Glutamatergic neuron (in vitro differentiated cells): Measurements from ENCODE around the gene MUC6. TPM values are rescaled to one million over a fixed set of nuclear protein-coding genes. Genes with fewer than 3 reads are reported as not detected.

Source experiments
- DNase-seq: peaks from one replicate; pipeline ENCODE4 v3.0.0; 2022
- H3K27ac Mint-ChIP-seq: one replicate; pipeline ENCODE4 v1.8.0; 2020; ENCODE audit warnings: mild to moderate bottlenecking, mixed read lengths, inconsistent platforms; ENCODE audit not compliant: unreplicated experiment
- H3K27me3 Mint-ChIP-seq: one replicate; pipeline ENCODE4 v1.8.0; 2020; ENCODE audit warnings: mild to moderate bottlenecking, moderate library complexity, mixed read lengths, inconsistent platforms; ENCODE audit not compliant: unreplicated experiment
- H3K36me3 Mint-ChIP-seq: one replicate; pipeline ENCODE4 v1.8.0; 2020; ENCODE audit warnings: mild to moderate bottlenecking, mixed read lengths, inconsistent platforms; ENCODE audit not compliant: unreplicated experiment
- H3K4me1 Mint-ChIP-seq: one replicate; pipeline ENCODE4 v1.8.0; 2020; ENCODE audit warnings: mild to moderate bottlenecking, low read depth, mixed read lengths, inconsistent platforms; ENCODE audit not compliant: unreplicated experiment
- H3K4me3 Mint-ChIP-seq: one replicate; pipeline ENCODE4 v1.8.0; 2020; ENCODE audit warnings: mild to moderate bottlenecking, mixed read lengths, inconsistent platforms; ENCODE audit not compliant: unreplicated experiment
- H3K9me3 Mint-ChIP-seq: one replicate; pipeline ENCODE4 v1.8.0; 2020; ENCODE audit warnings: mild to moderate bottlenecking, moderate library complexity, mixed read lengths, inconsistent platforms; ENCODE audit not compliant: unreplicated experiment
- CTCF ChIP-seq: fragments of 200-600 bp; sonication (generic); IDR thresholded peaks from one replicate; pipeline ENCODE4 v1.5.0; 2021; ENCODE audit not compliant: partially characterized antibody, unreplicated experiment
- total RNA-seq: library from RNA; stranded (reverse); fragmentation: NEBNext Ultra II Directional; extraction: Animal tissue kit (Norgen Biotek cat#: 25700); gene quantifications from one replicate; pipeline ENCODE4 v1.2.1, GENCODE V29; 2021; ENCODE audit not compliant: unreplicated experiment

MUC6 gene
- total RNA-seq, 1 donor from 2014 or later: not detected

- H3K36me3 Mint-ChIP-seq: no peaks in the 10 kb centered on the region
- no peak overlapping the region for H3K4me3 Mint-ChIP-seq
- peak overlapping the region; percentile 55 for H3K27ac Mint-ChIP-seq
- peaks cover 9% of the 10 kb centered on the region for H3K4me1 Mint-ChIP-seq
- DNase-seq: no peak
- H3K27me3 Mint-ChIP-seq: peaks cover 20% of the 10 kb centered on the region
- H3K9me3 Mint-ChIP-seq: peaks cover 17% of the 10 kb centered on the region
- no peak for TF ChIP-seq CTCF
Measured at GRCh38 chr11:991711-992307, 44.7 kb downstream of the MUC6 start.

- Mint-ChIP-seq H3K27me3 (peaks cover 16% of the 10 kb centered on the region), H3K9me3 (peaks cover 16% of the 10 kb centered on the region), H3K27ac (peak overlapping the region; percentile 66), H3K4me1 (peaks cover 6% of the 10 kb centered on the region), H3K36me3 (no peaks in the 10 kb centered on the region), H3K4me3 (no peak overlapping the region)
- no peak for TF ChIP-seq CTCF
- DNase-seq: no peak
Measured at GRCh38 chr11:991034-991433, 45.5 kb downstream of the MUC6 start.

GRCh38 chr11:990101-990500 lies 46.4 kb downstream of the MUC6 start:
- Mint-ChIP-seq H3K4me1 (peaks cover 1% of the 10 kb centered on the region), H3K4me3 (no peak overlapping the region), H3K9me3 (peaks cover 12% of the 10 kb centered on the region), H3K36me3 (no peaks in the 10 kb centered on the region), H3K27me3 (peaks cover 14% of the 10 kb centered on the region), H3K27ac (no peak overlapping the region)
- no peak for DNase-seq
- no peak for TF ChIP-seq CTCF

- no peaks in the 10 kb centered on the region for H3K4me1 Mint-ChIP-seq
- peaks cover 11% of the 10 kb centered on the region for H3K27me3 Mint-ChIP-seq
- peaks cover 9% of the 10 kb centered on the region for H3K9me3 Mint-ChIP-seq
- no peaks in the 10 kb centered on the region for H3K36me3 Mint-ChIP-seq
- no peak overlapping the region for H3K27ac Mint-ChIP-seq
- DNase-seq: no peak
- TF ChIP-seq CTCF: no peak
- no peak overlapping the region for H3K4me3 Mint-ChIP-seq
Measured at GRCh38 chr11:987671-988070, 48.8 kb downstream of the MUC6 start.

GRCh38 chr11:986952-987305 lies 49.6 kb downstream of the MUC6 start:
- DNase-seq: no peak
- Mint-ChIP-seq H3K27me3 (peaks cover 11% of the 10 kb centered on the region), H3K36me3 (no peaks in the 10 kb centered on the region), H3K4me1 (no peaks in the 10 kb centered on the region), H3K27ac (no peak overlapping the region), H3K4me3 (no peak overlapping the region), H3K9me3 (peaks cover 8% of the 10 kb centered on the region)
- TF ChIP-seq CTCF: no peak
